ENCODE measurements around the gene GRM7.

DNA sequence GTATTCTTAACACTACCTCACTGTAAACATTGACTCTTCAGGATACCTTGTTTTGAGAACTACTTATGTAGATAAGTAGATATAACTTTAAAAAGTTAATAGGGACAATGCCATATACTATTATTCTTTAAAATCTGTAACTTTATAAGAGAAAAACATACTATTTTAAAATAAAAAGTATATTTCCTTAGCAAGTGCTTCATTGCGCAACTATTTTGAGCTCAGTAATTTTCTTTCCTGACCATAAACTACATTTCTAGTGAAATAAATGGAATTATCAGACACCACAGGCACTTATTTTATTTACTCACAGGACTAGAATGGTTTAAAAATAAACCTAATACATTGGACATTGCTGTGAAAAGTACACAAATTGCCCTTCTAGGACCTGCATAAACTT, 876.3 kb downstream of the GRM7 start:
- TF ChIP-seq, protein P1, sequence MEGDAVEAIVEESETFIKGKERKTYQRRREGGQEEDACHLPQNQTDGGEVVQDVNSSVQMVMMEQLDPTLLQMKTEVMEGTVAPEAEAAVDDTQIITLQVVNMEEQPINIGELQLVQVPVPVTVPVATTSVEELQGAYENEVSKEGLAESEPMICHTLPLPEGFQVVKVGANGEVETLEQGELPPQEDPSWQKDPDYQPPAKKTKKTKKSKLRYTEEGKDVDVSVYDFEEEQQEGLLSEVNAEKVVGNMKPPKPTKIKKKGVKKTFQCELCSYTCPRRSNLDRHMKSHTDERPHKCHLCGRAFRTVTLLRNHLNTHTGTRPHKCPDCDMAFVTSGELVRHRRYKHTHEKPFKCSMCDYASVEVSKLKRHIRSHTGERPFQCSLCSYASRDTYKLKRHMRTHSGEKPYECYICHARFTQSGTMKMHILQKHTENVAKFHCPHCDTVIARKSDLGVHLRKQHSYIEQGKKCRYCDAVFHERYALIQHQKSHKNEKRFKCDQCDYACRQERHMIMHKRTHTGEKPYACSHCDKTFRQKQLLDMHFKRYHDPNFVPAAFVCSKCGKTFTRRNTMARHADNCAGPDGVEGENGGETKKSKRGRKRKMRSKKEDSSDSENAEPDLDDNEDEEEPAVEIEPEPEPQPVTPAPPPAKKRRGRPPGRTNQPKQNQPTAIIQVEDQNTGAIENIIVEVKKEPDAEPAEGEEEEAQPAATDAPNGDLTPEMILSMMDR (conservative IDR thresholded peaks at IDR 0.05; ENCODE audit: low read depth, low read length), result no peak
- TF ChIP-seq EZH2 (IDR thresholded peaks at IDR 0.05; ENCODE audit: low read length, unreplicated experiment), result no peak

Data from PC-3 (cell line).